H9 (cell line): ENCODE data around the gene MYLK. TPM values are rescaled to one million over a fixed set of nuclear protein-coding genes. Genes with fewer than 3 reads are reported as not detected.
A peak's percentile ranks its signal among the peaks of the same experiment; 100 is the strongest.

ENCODE experiments used
- DNase-seq: peaks from one replicate; pipeline ENCODE4 v3.0.0-alpha.2; 2017
- H2AFZ ChIP-seq: one replicate; pipeline ENCODE4 v1.6.1; 2013; ENCODE audit warnings: mild to moderate bottlenecking, low read length, control low read depth, moderate library complexity
- H2AK5ac ChIP-seq: 2 replicates; pipeline ENCODE4 v1.6.1; 2013; ENCODE audit warnings: low read length, control low read depth, mixed read lengths; ENCODE audit not compliant: insufficient read length
- H2BK120ac ChIP-seq: one replicate; pipeline ENCODE4 v1.6.1; 2013; ENCODE audit warnings: low read depth, mild to moderate bottlenecking, low read length, control low read depth, inconsistent platforms; ENCODE audit not compliant: poor library complexity, severe bottlenecking
- H2BK12ac ChIP-seq: 2 replicates; pipeline ENCODE4 v1.6.1; 2013; ENCODE audit warnings: low read length, control low read depth, mixed read lengths, low read depth; ENCODE audit not compliant: insufficient read length
- H2BK15ac ChIP-seq: 2 replicates; pipeline ENCODE4 v1.6.1; 2013; ENCODE audit warnings: low read depth, low read length, control low read depth
- H2BK20ac ChIP-seq: one replicate; pipeline ENCODE4 v1.6.1; 2013; ENCODE audit warnings: low read depth, mild to moderate bottlenecking, low read length, control low read depth, inconsistent platforms; ENCODE audit not compliant: poor library complexity, severe bottlenecking
- H2BK5ac ChIP-seq: 2 replicates; pipeline ENCODE4 v1.6.1; 2013; ENCODE audit warnings: low read length, control low read depth, mixed read lengths; ENCODE audit not compliant: insufficient read length
- H3K14ac ChIP-seq: 2 replicates; pipeline ENCODE4 v1.6.1; 2013; ENCODE audit warnings: low read length, control low read depth; ENCODE audit not compliant: insufficient read depth
- H3K18ac ChIP-seq: 2 replicates; pipeline ENCODE4 v1.6.1; 2013; ENCODE audit warnings: low read depth, mild to moderate bottlenecking, mixed read lengths, low read length, control low read depth; ENCODE audit not compliant: insufficient read length
- H3K23ac ChIP-seq: 2 replicates; pipeline ENCODE4 v1.6.1; 2013; ENCODE audit warnings: low read length, control low read depth, mixed read lengths, low read depth; ENCODE audit not compliant: insufficient read length
- H3K23me2 ChIP-seq: 2 replicates; pipeline ENCODE4 v1.6.1; 2013; ENCODE audit warnings: low read depth, mild to moderate bottlenecking, mixed read lengths, low read length, control low read depth; ENCODE audit not compliant: insufficient read length, poor library complexity, severe bottlenecking
- H3K27ac ChIP-seq: 2 replicates; pipeline ENCODE4 v1.5.1; 2013; ENCODE audit warnings: low read length, control low read depth, mixed read lengths, low read depth; ENCODE audit not compliant: insufficient read length
- H3K27me3 ChIP-seq: 2 replicates; pipeline ENCODE4 v1.6.1; 2013; ENCODE audit warnings: low read length, control low read depth, inconsistent platforms; ENCODE audit not compliant: insufficient read depth
- H3K4ac ChIP-seq: 2 replicates; pipeline ENCODE4 v1.6.1; 2013; ENCODE audit warnings: low read depth, mild to moderate bottlenecking, control low read depth, inconsistent platforms, low read length, moderate library complexity
- H3K4me1 ChIP-seq: 2 replicates; pipeline ENCODE4 v1.6.1; 2013; ENCODE audit warnings: low read length, control low read depth, inconsistent platforms; ENCODE audit not compliant: insufficient read depth
- H3K4me2 ChIP-seq: 2 replicates; pipeline ENCODE4 v1.6.1; 2013; ENCODE audit warnings: low read length, control low read depth, mixed read lengths; ENCODE audit not compliant: insufficient read length, insufficient read depth
- H3K56ac ChIP-seq: 2 replicates; pipeline ENCODE4 v1.6.1; 2013; ENCODE audit warnings: low read depth, mild to moderate bottlenecking, mixed read lengths, low read length, control low read depth; ENCODE audit not compliant: insufficient read length
- H3K79me1 ChIP-seq: 2 replicates; pipeline ENCODE4 v1.6.1; 2013; ENCODE audit warnings: low read depth, mild to moderate bottlenecking, moderate library complexity, low read length, control low read depth, inconsistent platforms; ENCODE audit not compliant: insufficient read depth, poor library complexity, severe bottlenecking
- H3K79me2 ChIP-seq: 2 replicates; pipeline ENCODE4 v1.6.1; 2013; ENCODE audit warnings: low read length, control low read depth, inconsistent platforms; ENCODE audit not compliant: insufficient read depth
- H3K9ac ChIP-seq: 2 replicates; pipeline ENCODE4 v1.6.1; 2013; ENCODE audit warnings: low read length, control low read depth, mixed read lengths; ENCODE audit not compliant: insufficient read length; ENCODE audit errors: extremely low read depth
- H3K9me3 ChIP-seq: one replicate; pipeline ENCODE4 v1.6.1; 2013; ENCODE audit warnings: low read depth, low read length, inconsistent platforms; ENCODE audit not compliant: control insufficient read depth
- H3T11ph ChIP-seq: one replicate; pipeline ENCODE4 v1.6.1; 2013; ENCODE audit warnings: mild to moderate bottlenecking, low read length, control low read depth, inconsistent platforms
- H4K20me1 ChIP-seq: one replicate; pipeline ENCODE4 v1.6.1; 2013; ENCODE audit not compliant: control insufficient read depth, insufficient read length, insufficient read depth
- H4K5ac ChIP-seq: 2 replicates; pipeline ENCODE4 v1.6.1; 2013; ENCODE audit warnings: low read depth, mild to moderate bottlenecking, mixed read lengths, low read length, control low read depth; ENCODE audit not compliant: insufficient read length
- H4K8ac ChIP-seq: replicated peaks from 2 replicates; pipeline ENCODE4 v1.6.1; 2013; ENCODE audit warnings: low read length, control low read depth, mixed read lengths, low read depth; ENCODE audit not compliant: insufficient read length
- H4K91ac ChIP-seq: 2 replicates; pipeline ENCODE4 v1.6.1; 2013; ENCODE audit warnings: low read depth, mild to moderate bottlenecking, moderate library complexity, mixed read lengths, low read length, control low read depth; ENCODE audit not compliant: insufficient read length
- H3K27ac Mint-ChIP-seq, 3 experiments: 2 replicates in 2 of 3; 3 replicates in 1 of 3; pipeline ENCODE4 v1.8.0; 2020 to 2021; ENCODE audit warnings: mixed read lengths in 3 of 3, mild to moderate bottlenecking in 1 of 3, moderate library complexity in 1 of 3
- H3K27me3 Mint-ChIP-seq: 2 replicates; pipeline ENCODE4 v1.8.0; 2021; ENCODE audit warnings: low read depth, mild to moderate bottlenecking, moderate library complexity, mixed read lengths
- H3K36me3 Mint-ChIP-seq, 3 experiments: 2 replicates in 2 of 3; 3 replicates in 1 of 3; pipeline ENCODE4 v1.8.0; 2020 to 2021; ENCODE audit warnings: low read depth in 3 of 3, mixed read lengths in 3 of 3; ENCODE audit not compliant: insufficient read depth in 1 of 3
- H3K4me1 Mint-ChIP-seq, 2 experiments: 2 replicates each; pipeline ENCODE4 v1.8.0; 2020; ENCODE audit warnings: mixed read lengths in 2 of 2
- H3K4me3 Mint-ChIP-seq, 2 experiments: 2 replicates in 1 of 2; 3 replicates in 1 of 2; pipeline ENCODE4 v1.8.0; 2020 to 2021; ENCODE audit warnings: mild to moderate bottlenecking in 2 of 2, mixed read lengths in 2 of 2, moderate library complexity in 1 of 2
- H3K9me3 Mint-ChIP-seq, 2 experiments: 2 replicates in 1 of 2; 3 replicates in 1 of 2; pipeline ENCODE4 v1.8.0; 2020; ENCODE audit warnings: mild to moderate bottlenecking in 2 of 2, mixed read lengths in 2 of 2, moderate library complexity in 1 of 2
- WGBS: extraction: QIAGEN DNeasy Blood & Tissue Kit; methylation state at CpG from one replicate; pipeline ENCODE4 v1.1.7; 2013; ENCODE audit warnings: missing lambda C conversion rate, low lambda C conversion rate, mixed read lengths; ENCODE audit not compliant: insufficient read length; ENCODE audit errors: extremely low coverage; 5-methylcytosine and 5-hydroxymethylcytosine counted together
- total RNA-seq: library from RNA; stranded (reverse); gene quantifications from 2 replicates; pipeline ENCODE4 v1.2.1, GENCODE V29; 2021
- TF ChIP-seq, protein P1 (sequence below): fragments of 200-600 bp; sonication (generic); conservative IDR thresholded peaks from 3 replicates; pipeline ENCODE4 v1.8.0; 2021; ENCODE audit warnings: antibody characterized with exemption, mild to moderate bottlenecking

MYLK gene
- total RNA-seq, 1 experiment from 2014 or later: 10.1 TPM

GRCh38 chr3:123587401-123587800 is 296.7 kb downstream of the MYLK start:
- Histone ChIP-seq H2BK15ac (no peak overlapping the region), H4K5ac (no peak overlapping the region), H3K23me2 (peaks cover 15% of the 10 kb centered on the region), H2AFZ (no peak overlapping the region), H3K79me2 (no peaks in the 10 kb centered on the region), H3K18ac (no peak overlapping the region), H3K27me3 (no peaks in the 10 kb centered on the region), H3K79me1 (no peaks in the 10 kb centered on the region), H2BK120ac (no peak overlapping the region), H2AK5ac (no peak overlapping the region), H3K14ac (no peak overlapping the region), H4K91ac (no peak overlapping the region), H3K23ac (no peak overlapping the region), H3K4ac (no peak overlapping the region), H3K4me1 (no peaks in the 10 kb centered on the region), H2BK5ac (no peak overlapping the region), H4K20me1 (no peaks in the 10 kb centered on the region), H2BK20ac (no peak overlapping the region), H2BK12ac (no peak overlapping the region), H3K27ac (no peak overlapping the region), H3K56ac (no peak overlapping the region), H4K8ac (no peak overlapping the region), H3K9ac (no peak overlapping the region), H3K4me2 (no peak overlapping the region), H3T11ph (no peak overlapping the region), H3K9me3 (no peaks in the 10 kb centered on the region)
- Mint-ChIP-seq H3K36me3 (peaks cover 29 to 38% (median 37%) of the 10 kb centered on the region in 3 experiments), H3K9me3 (peaks cover 11 to 22% of the 10 kb centered on the region in 2 experiments; a peak in 4 of 5 replicates), H3K4me3 (peak overlapping the region in 1 of 2 experiments; percentile 52; a peak in 1 of 5 replicates), H3K4me1 (peaks cover 19 to 28% of the 10 kb centered on the region in 2 experiments), H3K27me3 (peaks cover 2% of the 10 kb centered on the region), H3K27ac (no peak overlapping the region)
- WGBS: no CpG with 5 or more reads among the region's 2 CpGs
- TF ChIP-seq, protein P1, sequence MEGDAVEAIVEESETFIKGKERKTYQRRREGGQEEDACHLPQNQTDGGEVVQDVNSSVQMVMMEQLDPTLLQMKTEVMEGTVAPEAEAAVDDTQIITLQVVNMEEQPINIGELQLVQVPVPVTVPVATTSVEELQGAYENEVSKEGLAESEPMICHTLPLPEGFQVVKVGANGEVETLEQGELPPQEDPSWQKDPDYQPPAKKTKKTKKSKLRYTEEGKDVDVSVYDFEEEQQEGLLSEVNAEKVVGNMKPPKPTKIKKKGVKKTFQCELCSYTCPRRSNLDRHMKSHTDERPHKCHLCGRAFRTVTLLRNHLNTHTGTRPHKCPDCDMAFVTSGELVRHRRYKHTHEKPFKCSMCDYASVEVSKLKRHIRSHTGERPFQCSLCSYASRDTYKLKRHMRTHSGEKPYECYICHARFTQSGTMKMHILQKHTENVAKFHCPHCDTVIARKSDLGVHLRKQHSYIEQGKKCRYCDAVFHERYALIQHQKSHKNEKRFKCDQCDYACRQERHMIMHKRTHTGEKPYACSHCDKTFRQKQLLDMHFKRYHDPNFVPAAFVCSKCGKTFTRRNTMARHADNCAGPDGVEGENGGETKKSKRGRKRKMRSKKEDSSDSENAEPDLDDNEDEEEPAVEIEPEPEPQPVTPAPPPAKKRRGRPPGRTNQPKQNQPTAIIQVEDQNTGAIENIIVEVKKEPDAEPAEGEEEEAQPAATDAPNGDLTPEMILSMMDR: no peak
- no peak for DNase-seq
